NCI-H2107 treated with DMSO at 0.1 percent for 48 hours (cell line): ENCODE results near the gene UCK1.

Experiments
- DNase-seq: peaks from one replicate; lab custom pipeline; 2025; ENCODE audit not compliant: unreplicated experiment; lab: John Stamatoyannopoulos, UW

The UCK1 gene

GRCh38 chr9:131530920-131531832 is at the start of gene UCK1:
Gene UCK1 (minus strand): TSS chr9:131531263. CDS start chr9:131531174, 89 bp downstream.
- DNase-seq = peak; percentile 21

DNA sequence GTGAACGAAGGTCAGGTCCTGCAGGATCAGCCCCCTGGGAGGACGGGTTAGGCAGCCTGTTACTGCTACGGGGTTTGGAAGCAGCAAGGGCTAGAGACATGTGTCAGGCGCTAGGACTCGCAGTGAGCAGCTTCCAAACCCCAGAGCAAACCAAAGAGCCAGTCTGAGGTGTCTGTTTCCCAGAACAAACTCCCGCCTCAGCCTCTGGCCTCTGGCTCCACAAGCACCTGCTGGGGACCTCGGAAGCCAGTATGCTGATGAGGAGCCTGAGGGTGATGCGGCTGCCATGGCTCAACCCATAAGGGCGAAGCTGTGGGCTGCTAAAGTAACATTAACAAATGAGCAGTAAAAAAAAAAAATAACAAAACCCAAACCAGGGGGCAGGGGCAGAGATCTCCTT is 49.3 kb upstream of the UCK1 start:
- DNase-seq = no peak

- DNase-seq = no peak
Observed at GRCh38 chr9:131579789-131580211, 48.7 kb upstream of the UCK1 start.

- no peak for DNase-seq
Observed at GRCh38 chr9:131578731-131579504, 47.9 kb upstream of the UCK1 start.

DNA sequence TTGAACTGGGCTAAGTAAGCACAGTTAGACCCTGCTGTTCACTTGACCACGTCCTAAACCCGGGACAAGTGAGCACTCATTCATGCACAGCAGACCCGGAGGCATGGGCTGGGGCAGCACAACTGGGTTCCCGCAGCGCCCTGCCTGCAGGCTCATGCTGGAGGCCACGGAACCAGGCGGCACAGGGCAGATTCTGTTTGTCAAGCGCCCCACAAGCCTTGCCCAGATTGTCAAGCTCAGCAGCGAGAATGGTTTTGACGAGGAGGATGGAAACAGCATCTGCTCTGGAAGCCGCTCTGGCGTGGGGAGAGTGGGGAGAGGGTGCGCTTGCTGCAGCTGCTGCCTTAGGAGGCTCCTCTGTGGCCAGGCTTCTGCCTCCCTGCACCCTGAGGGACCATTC is 47.0 kb upstream of the UCK1 start:
- no peak for DNase-seq

GRCh38 chr9:131577005-131578000 is 46.2 kb upstream of the UCK1 start:
- no peak for DNase-seq

- no peak for DNase-seq
Observed at GRCh38 chr9:131575946-131576853, 45.1 kb upstream of the UCK1 start.

GRCh38 chr9:131574730-131575640 is 43.9 kb upstream of the UCK1 start:
- no peak for DNase-seq

- DNase-seq = no peak
Observed at GRCh38 chr9:131567910-131568309, 36.8 kb upstream of the UCK1 start.

DNA sequence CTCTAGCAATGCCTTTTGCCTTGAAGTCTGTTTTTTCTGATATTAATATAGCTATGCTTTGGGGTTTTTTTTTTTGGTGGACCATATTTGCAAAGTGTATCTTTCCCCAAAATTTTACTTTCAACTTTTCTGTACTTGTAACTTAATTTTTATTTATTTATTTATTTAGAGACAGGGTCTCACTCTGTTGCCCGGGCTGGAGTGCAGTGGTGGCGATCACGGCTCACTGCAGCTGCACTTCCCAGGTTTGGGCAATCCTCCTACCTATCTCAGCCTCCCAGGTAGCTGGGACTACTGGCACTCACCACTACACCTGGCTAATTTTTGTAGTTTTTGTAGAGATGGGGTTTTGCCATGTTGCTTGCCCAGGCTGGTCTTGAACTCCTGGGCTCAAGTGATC is 35.1 kb upstream of the UCK1 start:
- no peak for DNase-seq

GRCh38 chr9:131565369-131565768 is 34.3 kb upstream of the UCK1 start:
- DNase-seq = no peak

GRCh38 chr9:131562032-131562959 is 31.2 kb upstream of the UCK1 start:
- no peak for DNase-seq

DNA sequence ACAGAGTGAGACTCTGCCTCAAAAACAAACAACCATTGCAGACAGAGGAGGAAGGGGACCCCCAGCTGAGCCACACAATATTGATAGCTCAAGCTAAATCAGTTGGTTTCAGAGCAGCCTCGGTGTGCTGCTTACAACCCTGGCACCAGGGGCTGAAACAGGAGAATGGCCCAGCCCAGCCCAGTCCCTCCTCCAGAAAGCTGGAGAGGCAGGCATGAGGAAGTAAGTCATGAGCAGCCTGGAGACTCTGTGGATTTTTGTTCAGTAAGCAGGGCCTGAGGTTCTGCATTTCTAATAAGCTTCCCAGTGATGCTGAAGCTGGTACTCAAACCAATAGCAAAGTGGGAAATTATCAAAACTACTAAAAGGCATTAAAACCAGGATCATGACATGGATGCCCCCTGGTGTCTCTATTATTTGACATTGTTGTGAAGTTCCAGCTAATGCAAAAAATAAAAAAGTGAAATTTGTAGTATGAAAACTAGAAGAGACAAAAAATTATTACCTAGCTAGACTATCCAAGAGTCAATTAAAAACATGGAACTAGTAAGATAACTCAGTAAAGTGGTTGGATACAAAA is 28.4 kb upstream of the UCK1 start:
- no peak for DNase-seq

GRCh38 chr9:131557855-131558548 is 26.9 kb upstream of the UCK1 start:
- no peak for DNase-seq

DNA sequence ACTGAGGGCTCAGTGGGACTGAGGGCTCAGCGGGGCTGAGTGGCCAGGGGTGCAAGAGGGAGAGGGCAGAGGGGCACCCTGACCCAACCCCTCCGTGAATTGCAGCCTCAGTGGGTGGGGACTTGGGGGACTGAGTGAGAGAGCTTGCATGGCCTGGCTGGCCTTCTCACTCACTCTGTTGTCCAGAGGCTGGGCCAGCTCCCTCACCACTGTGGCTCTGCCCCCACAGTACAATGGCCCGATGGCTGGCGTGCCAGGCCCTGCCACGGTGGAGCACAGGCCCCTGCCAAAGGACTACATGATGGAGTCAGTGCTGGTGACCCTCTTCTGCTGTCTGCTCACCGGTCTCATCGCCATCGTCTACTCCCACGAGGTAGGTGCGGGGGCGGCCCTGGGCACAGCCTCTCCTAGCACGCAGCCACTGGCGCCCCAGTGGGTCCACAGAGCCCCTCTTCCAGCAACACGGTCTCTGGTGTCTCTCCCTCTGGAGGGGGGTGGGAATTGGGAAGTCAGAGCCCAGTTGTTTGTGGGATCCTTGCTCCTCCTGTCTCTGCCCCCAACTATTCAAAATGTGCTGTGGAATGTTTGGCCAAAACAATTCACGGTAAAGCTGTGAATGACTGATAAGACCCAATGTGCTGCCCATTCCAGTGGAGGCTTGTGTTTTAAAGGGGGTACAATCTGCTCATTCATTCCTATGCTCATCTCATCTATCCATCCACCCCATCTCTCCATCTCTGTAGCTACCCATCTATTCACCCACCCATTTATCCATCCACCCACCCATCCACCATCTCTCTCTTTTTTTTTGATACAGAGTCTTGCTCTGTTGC is 25.0 kb upstream of the UCK1 start:
- DNase-seq = no peak

GRCh38 chr9:131554843-131555351 is 23.8 kb upstream of the UCK1 start:
- DNase-seq = no peak
